ENCODE measurements around the gene GTF2IRD1. TPM values are rescaled to one million over a fixed set of nuclear protein-coding genes. Genes with fewer than 3 reads are reported as not detected.
A peak's percentile ranks its signal among the peaks of the same experiment; 100 is the strongest.

GTF2IRD1 gene
- total and polyA plus RNA-seq, 2 experiments from 2014 or later = 28.7 to 37.1 TPM

- Histone ChIP-seq H3K4me2 (no peak overlapping the region), H3F3A (replicated peaks; ENCODE audit: low read depth) (peaks cover 6% of the 10 kb centered on the region; the same call in 1 of the 2 replicates), H3K4me3 (no peak overlapping the region), H3K27ac (ENCODE audit: low read depth) (no peak overlapping the region), H3K9me2 (ENCODE audit: insufficient read depth) (no peaks in the 10 kb centered on the region), H3K27me3 (ENCODE audit: insufficient read depth) (no peaks in the 10 kb centered on the region), H2AFZ (peak overlapping the region; percentile 83; the same call in 1 of the 2 replicates), H3K4me1 (ENCODE audit: insufficient read depth) (no peaks in the 10 kb centered on the region), H3K36me3 (ENCODE audit: insufficient read depth) (no peaks in the 10 kb centered on the region), H4K20me1 (replicated peaks; ENCODE audit: insufficient read depth) (no peaks in the 10 kb centered on the region), H3K79me2 (replicated peaks; ENCODE audit: insufficient read depth) (no peaks in the 10 kb centered on the region)
- DNase-seq (ENCODE audit: low spot score) (no peak), ATAC-seq (no peak)
- peaks cover 10% of the 10 kb centered on the region for H3K27me3 Mint-ChIP-seq (ENCODE audit: insufficient read depth, low read depth, poor library complexity)
- no peaks in the 10 kb centered on the region for H3K9me3 Mint-ChIP-seq
- H3K4me3 Mint-ChIP-seq = no peak overlapping the region
- H3K27ac Mint-ChIP-seq = no peak overlapping the region
- H3K4me1 Mint-ChIP-seq = no peaks in the 10 kb centered on the region; the same call in 2 of the 3 replicates
- H3K36me3 Mint-ChIP-seq (ENCODE audit: low read depth) = no peaks in the 10 kb centered on the region; the same call in 2 of the 3 replicates
- TF ChIP-seq ZNF331 (CRISPR knock-in tag; IDR thresholded peaks at IDR 0.05; ENCODE audit: low read depth) = no peak
- TF ChIP-seq, protein P1, sequence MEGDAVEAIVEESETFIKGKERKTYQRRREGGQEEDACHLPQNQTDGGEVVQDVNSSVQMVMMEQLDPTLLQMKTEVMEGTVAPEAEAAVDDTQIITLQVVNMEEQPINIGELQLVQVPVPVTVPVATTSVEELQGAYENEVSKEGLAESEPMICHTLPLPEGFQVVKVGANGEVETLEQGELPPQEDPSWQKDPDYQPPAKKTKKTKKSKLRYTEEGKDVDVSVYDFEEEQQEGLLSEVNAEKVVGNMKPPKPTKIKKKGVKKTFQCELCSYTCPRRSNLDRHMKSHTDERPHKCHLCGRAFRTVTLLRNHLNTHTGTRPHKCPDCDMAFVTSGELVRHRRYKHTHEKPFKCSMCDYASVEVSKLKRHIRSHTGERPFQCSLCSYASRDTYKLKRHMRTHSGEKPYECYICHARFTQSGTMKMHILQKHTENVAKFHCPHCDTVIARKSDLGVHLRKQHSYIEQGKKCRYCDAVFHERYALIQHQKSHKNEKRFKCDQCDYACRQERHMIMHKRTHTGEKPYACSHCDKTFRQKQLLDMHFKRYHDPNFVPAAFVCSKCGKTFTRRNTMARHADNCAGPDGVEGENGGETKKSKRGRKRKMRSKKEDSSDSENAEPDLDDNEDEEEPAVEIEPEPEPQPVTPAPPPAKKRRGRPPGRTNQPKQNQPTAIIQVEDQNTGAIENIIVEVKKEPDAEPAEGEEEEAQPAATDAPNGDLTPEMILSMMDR (conservative IDR thresholded peaks at IDR 0.05; ENCODE audit: low read depth in 2 of 2) = no peak
- TF ChIP-seq ZNF462 (CRISPR knock-in tag; IDR thresholded peaks at IDR 0.05) = no peak
- TF ChIP-seq, protein P2, sequence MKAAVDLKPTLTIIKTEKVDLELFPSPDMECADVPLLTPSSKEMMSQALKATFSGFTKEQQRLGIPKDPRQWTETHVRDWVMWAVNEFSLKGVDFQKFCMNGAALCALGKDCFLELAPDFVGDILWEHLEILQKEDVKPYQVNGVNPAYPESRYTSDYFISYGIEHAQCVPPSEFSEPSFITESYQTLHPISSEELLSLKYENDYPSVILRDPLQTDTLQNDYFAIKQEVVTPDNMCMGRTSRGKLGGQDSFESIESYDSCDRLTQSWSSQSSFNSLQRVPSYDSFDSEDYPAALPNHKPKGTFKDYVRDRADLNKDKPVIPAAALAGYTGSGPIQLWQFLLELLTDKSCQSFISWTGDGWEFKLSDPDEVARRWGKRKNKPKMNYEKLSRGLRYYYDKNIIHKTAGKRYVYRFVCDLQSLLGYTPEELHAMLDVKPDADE (IDR thresholded peaks at IDR 0.05) = no peak
- TF ChIP-seq CREB1 (CRISPR knock-in tag; IDR thresholded peaks at IDR 0.05; ENCODE audit: low read depth) = no peak
- no peak for TF ChIP-seq REST (IDR thresholded peaks at IDR 0.05; ENCODE audit: unreplicated experiment)
- no peak for TF ChIP-seq EZH2 (IDR thresholded peaks at IDR 0.05; ENCODE audit: low read depth, unreplicated experiment)
- TF ChIP-seq POLR2AphosphoS5 (IDR thresholded peaks at IDR 0.05; ENCODE audit: low read depth) = no peak
- TF ChIP-seq EZH2phosphoT487 (IDR thresholded peaks at IDR 0.05; ENCODE audit: unreplicated experiment) = no peak
Observed at GRCh38 chr7:74418076-74418475, 35.6 kb upstream of the GTF2IRD1 start.
